Vagina (tissue), 2 donors: ENCODE data around the gene GMPPB. TPM values are rescaled to one million over a fixed set of nuclear protein-coding genes. Genes with fewer than 3 reads are reported as not detected.

Experiments
- DNase-seq, 2 donors: peaks; one replicate each; pipeline ENCODE4 v3.0.0-alpha.2; 2017; ENCODE audit errors: extremely low spot score in 2 of 2
- H3K27ac ChIP-seq: fragments of 200-600 bp; sonication (generic); one replicate; pipeline ENCODE4 v1.5.1; 2019
- H3K27me3 ChIP-seq: fragments of 200-600 bp; sonication (generic); one replicate; pipeline ENCODE4 v1.5.1; 2019
- H3K36me3 ChIP-seq, 2 donors: fragments of 200-600 bp; sonication (generic); one replicate each; pipeline ENCODE4 v1.5.1; 2017 to 2019
- H3K4me1 ChIP-seq: fragments of 200-600 bp; sonication (generic); one replicate; pipeline ENCODE4 v1.5.1; 2019
- H3K4me3 ChIP-seq, 2 donors: fragments of 200-600 bp; sonication (generic); 1 replicate in 1 of 2; 2 replicates in 1 of 2; pipeline ENCODE4 v1.5.1; 2016 to 2019
- H3K9me3 ChIP-seq: fragments of 200-600 bp; sonication (generic); one replicate; pipeline ENCODE4 v1.5.1; 2019
- CTCF ChIP-seq, 3 experiments: fragments of 450-650 bp in 2 of 3; fragments of 200-600 bp in 1 of 3; sonication (generic) in 1 of 3; IDR thresholded peaks; one replicate each; pipeline ENCODE4 v1.5.1; 2017 to 2019; ENCODE audit warnings: antibody characterized with exemption in 3 of 3, mild to moderate bottlenecking in 2 of 3, moderate library complexity in 2 of 3
- POLR2A ChIP-seq, 2 donors: fragments of 450-650 bp; IDR thresholded peaks; one replicate each; pipeline ENCODE4 v1.6.1; 2017; ENCODE audit warnings: antibody characterized with exemption in 2 of 2, mild to moderate bottlenecking in 2 of 2, moderate library complexity in 2 of 2
- POLR2AphosphoS5 ChIP-seq, 2 donors: sonication (generic); formaldehyde crosslinking; IDR thresholded peaks; one replicate each; pipeline ENCODE4 v1.9.0; 2017; ENCODE audit warnings: antibody characterized with exemption in 2 of 2, mild to moderate bottlenecking in 2 of 2, low read depth in 1 of 2; ENCODE audit not compliant: insufficient read depth in 1 of 2
- intact Hi-C: fragments of 100-400 bp; cut with DNase I; formaldehyde crosslinking; loops from one replicate; pipeline ENCODE4 v1.15.1; 2023
- total RNA-seq: library from RNA; depleted of rRNA; stranded (reverse); fragments of >200 nt; gene quantifications from one replicate; pipeline ENCODE4 v1.2.3, GENCODE V29; 2016

The GMPPB gene
- total RNA-seq, 1 donor from 2014 or later = 19.9 TPM

- no peak for DNase-seq
- no peak overlapping the region for H3K27ac ChIP-seq
- no peak for TF ChIP-seq CTCF (IDR thresholded peaks at IDR 0.05)
- TF ChIP-seq POLR2A (IDR thresholded peaks at IDR 0.05) = no peak
- H3K36me3 ChIP-seq = no peaks in the 10 kb centered on the region
- H3K9me3 ChIP-seq = no peaks in the 10 kb centered on the region
- intact Hi-C loops = no loop called here
- peaks cover 17% of the 10 kb centered on the region for H3K4me1 ChIP-seq
- no peaks in the 10 kb centered on the region for H3K27me3 ChIP-seq
- no peak overlapping the region for H3K4me3 ChIP-seq
Observed at GRCh38 chr3:49769286-49769915, 45.6 kb upstream of the GMPPB start.

GRCh38 chr3:49763981-49764380 lies 40.2 kb upstream of the GMPPB start:
- Histone ChIP-seq H3K36me3 (no peaks in the 10 kb centered on the region), H3K27me3 (no peaks in the 10 kb centered on the region), H3K27ac (no peak overlapping the region), H3K4me3 (no peak overlapping the region), H3K9me3 (no peaks in the 10 kb centered on the region), H3K4me1 (peaks cover 9% of the 10 kb centered on the region)
- no peak for TF ChIP-seq POLR2A (IDR thresholded peaks at IDR 0.05)
- no peak for TF ChIP-seq CTCF (IDR thresholded peaks at IDR 0.05)
- TF ChIP-seq POLR2AphosphoS5 (IDR thresholded peaks at IDR 0.05; ENCODE audit: insufficient read depth in 1 of 2, low read depth in 1 of 2) = no peak
- intact Hi-C loops = no loop called here
- DNase-seq = no peak

GRCh38 chr3:49761661-49762060 lies 37.9 kb upstream of the GMPPB start:
- Histone ChIP-seq H3K4me3 (no peak overlapping the region), H3K27ac (no peak overlapping the region), H3K4me1 (peaks cover 17% of the 10 kb centered on the region), H3K9me3 (no peaks in the 10 kb centered on the region), H3K27me3 (no peaks in the 10 kb centered on the region), H3K36me3 (no peaks in the 10 kb centered on the region)
- intact Hi-C loops = no loop called here
- DNase-seq = no peak
- TF ChIP-seq POLR2AphosphoS5 (IDR thresholded peaks at IDR 0.05; ENCODE audit: insufficient read depth in 1 of 2, low read depth in 1 of 2) (no peak), POLR2A (IDR thresholded peaks at IDR 0.05) (no peak), CTCF (IDR thresholded peaks at IDR 0.05) (no peak)

- H3K4me1 ChIP-seq = peaks cover 29% of the 10 kb centered on the region
- no peaks in the 10 kb centered on the region for H3K9me3 ChIP-seq
- no peak overlapping the region for H3K27ac ChIP-seq
- TF ChIP-seq CTCF (IDR thresholded peaks at IDR 0.05) (no peak), POLR2AphosphoS5 (IDR thresholded peaks at IDR 0.05; ENCODE audit: insufficient read depth in 1 of 2, low read depth in 1 of 2) (no peak), POLR2A (IDR thresholded peaks at IDR 0.05) (no peak)
- H3K36me3 ChIP-seq = no peaks in the 10 kb centered on the region
- no peak overlapping the region for H3K4me3 ChIP-seq
- no peaks in the 10 kb centered on the region for H3K27me3 ChIP-seq
- intact Hi-C loops = no loop called here
- DNase-seq = no peak
Observed at GRCh38 chr3:49759226-49759625, 35.5 kb upstream of the GMPPB start.

GRCh38 chr3:49757197-49757596 lies 33.4 kb upstream of the GMPPB start:
- TF ChIP-seq POLR2AphosphoS5 (IDR thresholded peaks at IDR 0.05; ENCODE audit: insufficient read depth in 1 of 2, low read depth in 1 of 2) (no peak), POLR2A (IDR thresholded peaks at IDR 0.05) (no peak), CTCF (IDR thresholded peaks at IDR 0.05) (no peak)
- Histone ChIP-seq H3K4me3 (no peak overlapping the region), H3K9me3 (no peaks in the 10 kb centered on the region), H3K27ac (no peak overlapping the region), H3K4me1 (peaks cover 35% of the 10 kb centered on the region), H3K27me3 (no peaks in the 10 kb centered on the region), H3K36me3 (no peaks in the 10 kb centered on the region)
- intact Hi-C loops = no loop called here
- DNase-seq = no peak
